ENCODE data around the gene LRR1.
A peak's percentile ranks its signal among the peaks of the same experiment; 100 is the strongest.
"Not testable (repeated sequence)": the region's sequence is repeated elsewhere in the genome, so short reads cannot be mapped to it uniquely, and the experiment has no call there.

Gene LRR1, protein sequence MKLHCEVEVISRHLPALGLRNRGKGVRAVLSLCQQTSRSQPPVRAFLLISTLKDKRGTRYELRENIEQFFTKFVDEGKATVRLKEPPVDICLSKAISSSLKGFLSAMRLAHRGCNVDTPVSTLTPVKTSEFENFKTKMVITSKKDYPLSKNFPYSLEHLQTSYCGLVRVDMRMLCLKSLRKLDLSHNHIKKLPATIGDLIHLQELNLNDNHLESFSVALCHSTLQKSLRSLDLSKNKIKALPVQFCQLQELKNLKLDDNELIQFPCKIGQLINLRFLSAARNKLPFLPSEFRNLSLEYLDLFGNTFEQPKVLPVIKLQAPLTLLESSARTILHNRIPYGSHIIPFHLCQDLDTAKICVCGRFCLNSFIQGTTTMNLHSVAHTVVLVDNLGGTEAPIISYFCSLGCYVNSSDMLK

DNA sequence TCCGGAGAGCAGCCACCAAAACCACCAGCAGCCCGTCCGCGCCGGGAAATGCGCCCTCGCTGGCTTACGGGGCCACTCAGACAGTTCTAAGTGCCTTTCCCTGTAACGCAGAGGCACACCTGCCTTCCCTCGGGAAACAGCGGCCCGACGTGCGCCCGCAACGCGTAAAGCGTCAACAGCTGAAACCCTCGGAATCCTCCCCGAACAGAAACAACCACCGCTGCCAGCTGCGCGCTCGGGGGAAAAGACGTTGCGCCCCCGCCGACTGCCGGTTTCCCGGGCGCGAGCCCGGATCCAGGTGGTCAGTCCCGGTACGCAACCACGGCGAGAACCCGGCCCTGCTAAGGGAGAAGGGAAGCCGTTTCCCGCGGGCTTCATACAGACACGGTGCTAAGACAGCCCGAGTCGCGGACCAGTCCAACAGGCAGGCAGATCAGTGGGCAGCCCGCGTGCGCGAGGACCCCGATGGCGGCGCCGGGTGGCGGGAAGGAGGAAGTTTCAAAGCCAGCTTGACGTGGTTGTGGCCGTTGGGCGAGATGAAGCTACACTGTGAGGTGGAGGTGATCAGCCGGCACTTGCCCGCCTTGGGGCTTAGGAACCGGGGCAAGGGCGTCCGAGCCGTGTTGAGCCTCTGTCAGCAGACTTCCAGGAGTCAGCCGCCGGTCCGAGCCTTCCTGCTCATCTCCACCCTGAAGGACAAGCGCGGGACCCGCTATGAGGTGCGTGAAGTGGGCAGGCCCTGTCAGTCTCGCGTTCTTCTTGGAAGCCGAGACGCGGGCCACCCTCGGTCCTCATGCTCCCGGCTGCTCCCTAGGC, at the start of gene LRR1:
LRR1 (plus strand) TSS at position 456 of the 816 bp plus-strand sequence; CDS start at position 537, 81 bp downstream.
- peak; percentile 77 for DNase-seq (ENCODE audit: low read depth)

DNA sequence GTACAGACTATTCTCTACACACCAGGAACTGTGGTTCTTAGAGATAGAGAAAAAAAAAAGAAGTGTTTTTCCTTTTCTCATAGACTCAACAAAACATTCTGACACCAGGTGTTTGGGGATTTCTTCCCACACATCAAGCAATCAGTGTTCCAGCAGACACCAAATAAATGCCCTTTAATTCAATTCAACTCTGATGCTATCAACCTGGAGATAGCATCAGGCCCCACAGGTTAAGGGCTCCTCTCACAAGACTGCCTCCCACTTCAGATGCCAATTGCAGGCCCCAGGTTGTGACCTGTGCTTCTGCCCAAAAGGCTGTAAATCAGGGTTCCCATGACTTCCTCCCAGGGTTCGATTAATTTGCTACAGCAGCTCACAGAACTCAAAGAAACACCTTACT, 49.3 kb upstream of the LRR1 start:
- DNase-seq (ENCODE audit: low read depth) = no peak

DNA sequence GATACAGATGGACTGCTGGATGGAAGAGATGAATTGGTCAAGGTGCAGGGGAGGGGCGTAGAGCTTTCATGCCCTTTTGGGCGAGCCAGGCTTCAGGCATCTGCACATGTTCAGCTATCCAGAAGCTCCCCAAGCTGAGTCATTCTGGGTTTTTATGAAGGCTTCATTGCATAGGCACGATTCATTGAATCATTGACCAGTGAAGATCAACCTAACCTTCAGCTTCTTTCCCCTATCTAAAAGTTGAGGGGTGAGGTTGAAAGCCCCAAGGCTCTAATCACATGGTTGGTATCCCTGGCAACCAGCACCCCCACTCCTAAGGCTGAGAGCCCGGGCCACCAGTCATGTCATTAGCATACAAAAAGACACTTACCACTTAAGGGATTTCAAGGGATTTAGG, 48.9 kb upstream of the LRR1 start:
- DNase-seq (ENCODE audit: low read depth) = no peak

DNA sequence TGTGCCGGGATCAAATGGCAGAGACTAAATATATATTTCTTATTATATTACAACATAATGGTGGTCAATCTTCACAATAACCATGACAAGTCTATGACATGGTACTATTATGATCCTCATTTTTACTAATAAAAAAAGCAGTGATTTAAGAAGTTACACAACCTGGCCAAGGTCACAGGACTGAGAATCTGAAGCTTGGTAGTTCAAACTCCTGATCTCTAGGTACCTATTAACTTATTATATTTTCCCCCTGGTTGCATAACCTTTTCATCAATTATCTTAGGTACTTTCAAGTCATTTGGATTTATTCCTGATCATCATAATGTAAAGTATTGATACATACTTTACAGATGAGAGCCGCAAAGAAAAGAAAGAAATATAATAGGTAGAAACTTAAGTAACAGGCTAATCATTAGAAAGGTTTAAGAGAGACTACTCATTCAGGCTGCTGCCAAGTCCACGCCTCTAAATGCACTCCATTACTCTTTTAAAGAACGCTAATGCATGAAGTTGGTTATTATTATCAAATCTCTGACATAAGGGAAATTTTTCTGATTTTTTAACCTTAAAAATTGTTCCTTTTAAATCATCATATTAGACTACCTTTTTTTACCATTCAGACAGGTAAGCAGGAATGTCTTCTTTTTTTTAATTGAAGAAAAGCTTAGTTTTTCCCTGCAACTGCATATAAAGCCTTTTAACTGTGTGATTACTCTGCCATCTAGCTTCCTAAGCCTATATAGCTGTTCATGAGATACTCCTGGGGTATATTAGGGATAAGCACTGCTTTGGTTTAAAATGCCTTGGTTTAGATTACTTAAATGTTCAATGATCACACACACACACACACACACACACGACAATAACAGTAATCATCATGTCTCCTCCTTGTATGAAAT, 48.2 kb upstream of the LRR1 start:
- DNase-seq (ENCODE audit: low read depth) = no peak

DNA sequence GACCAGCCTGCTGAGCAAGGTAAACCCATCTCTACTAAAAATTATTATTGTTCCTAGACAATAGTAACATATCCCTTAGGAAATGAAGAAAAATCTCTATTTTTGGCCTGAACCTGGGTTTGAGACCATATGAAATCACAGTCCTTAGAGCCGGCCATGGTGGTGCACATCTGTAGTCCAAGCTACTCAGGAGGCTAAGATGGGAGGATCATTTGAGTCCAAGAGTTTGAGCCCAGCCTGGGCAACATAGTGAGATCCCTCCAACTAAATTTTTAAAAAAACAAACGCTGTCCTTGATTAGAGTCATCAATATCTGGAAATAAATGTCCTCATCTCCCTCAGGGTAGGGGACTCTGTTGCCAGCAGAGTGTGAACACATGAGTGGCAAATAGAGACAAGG, 47.2 kb upstream of the LRR1 start:
- no peak for DNase-seq (ENCODE audit: low read depth)

DNA sequence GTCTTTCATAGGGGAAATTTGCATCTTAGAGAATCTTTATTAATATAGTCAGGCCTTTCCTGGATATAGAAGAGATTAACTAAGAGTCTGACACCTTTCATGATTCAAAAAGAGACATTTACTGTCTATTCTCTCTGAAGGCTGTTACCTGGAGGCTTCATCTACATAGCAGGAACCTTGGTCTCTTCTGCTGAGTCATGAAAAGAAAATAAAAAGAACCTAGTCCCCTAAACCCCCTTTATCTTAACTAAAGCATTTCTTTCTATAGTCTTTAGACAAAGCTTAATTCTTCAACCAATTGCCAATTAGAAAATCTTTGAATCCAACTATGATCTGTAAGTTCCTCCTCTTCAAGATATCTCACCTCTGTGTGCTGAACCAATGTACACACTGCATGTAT, 45.6 kb upstream of the LRR1 start:
- no peak for DNase-seq (ENCODE audit: low read depth)

DNA sequence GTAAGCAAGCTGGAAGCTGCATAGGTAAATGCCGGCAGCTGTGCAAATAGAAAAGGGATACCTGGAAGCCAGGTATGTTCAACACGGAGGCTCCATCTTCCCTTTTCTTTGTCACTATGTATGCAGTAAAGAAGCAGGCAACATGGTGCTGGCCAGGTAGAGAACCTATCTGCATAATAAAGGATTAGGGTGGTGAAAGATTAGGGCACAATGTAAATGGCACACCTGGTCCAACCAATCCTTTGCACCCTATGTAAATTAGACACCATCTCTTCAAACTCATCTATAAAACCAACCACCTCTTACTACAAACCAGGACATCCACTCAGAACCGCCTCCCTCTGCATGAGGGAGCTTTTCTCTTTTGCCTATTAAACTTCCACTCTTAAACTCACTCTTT, 44.8 kb upstream of the LRR1 start:
- DNase-seq (ENCODE audit: low read depth) = no peak

DNA sequence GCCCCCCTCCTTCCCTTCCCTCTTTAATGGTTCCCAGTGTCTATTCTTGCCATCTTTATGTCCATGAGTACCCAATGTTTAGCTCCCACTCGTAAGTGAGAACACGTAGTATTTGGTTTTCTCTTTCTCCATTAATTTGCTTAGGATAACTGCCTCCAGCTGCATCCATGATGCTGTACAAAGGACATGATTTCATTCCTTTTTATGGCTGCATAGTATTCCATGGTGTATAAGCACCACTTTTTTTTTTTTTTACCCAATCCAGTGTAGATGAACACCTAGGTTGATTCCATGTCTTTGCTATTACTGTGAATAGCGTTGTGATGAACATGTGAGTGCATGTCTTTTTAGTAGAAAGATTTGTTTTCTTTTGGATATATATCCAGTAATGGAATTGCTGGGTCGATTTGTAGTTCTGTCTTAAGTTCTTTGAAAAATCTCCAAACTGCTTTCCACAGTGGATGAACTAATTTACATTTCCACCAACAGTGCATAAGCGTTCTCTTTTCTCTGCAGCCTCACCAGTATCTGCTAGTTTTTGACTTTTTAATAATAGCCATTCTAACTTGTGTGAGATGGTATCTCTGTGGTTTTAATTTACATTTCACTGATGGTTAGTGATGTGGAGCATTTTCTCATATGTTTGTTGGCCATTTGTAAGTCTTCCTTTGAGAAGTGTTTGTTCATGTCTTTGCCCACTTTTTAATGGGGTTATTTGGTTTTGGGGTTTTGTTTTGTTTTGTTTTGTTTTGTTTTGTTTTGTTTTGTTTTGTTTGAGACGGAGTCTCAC, 38.6 kb upstream of the LRR1 start:
- DNase-seq (ENCODE audit: low read depth) = no peak

DNA sequence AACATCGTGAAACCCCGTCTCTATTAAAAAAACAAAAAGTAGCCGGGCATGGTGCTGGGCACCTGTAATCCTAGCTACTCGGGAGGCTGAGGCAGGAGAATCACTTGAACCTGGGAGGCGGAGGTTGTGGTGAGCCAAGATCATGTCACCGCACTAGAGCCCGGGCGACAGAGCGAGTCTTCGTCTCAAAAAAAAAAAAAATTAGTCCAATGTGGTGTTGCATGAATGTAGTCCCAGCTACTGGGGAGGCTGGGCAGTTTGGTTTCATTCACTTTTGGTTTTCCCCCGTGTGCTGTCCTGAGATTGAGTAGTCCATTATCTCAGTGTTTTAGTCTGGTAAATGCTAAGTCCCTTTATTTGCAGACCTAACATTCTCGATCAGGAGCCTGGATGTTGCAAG, 32.0 kb upstream of the LRR1 start:
- DNase-seq (ENCODE audit: low read depth) = no peak

DNA sequence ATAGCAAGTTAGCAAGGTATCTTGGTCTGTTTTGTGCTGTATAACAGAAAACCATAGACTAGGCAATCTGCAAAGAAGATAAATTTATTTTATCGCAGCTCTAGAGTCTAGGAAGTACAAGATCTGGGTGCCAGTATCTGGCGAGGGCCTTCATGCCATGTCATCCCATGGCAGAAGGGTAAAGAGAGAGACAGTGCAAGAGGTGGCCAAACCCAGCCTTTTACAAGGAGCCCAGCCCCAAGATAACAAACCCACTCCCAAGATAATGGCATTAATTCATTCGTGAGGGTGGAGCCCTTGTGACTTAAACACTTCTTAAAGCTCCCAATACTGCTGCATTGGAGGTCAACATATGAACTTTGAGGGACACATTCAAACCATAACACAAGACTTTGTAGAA, 29.5 kb upstream of the LRR1 start:
- no peak for DNase-seq (ENCODE audit: low read depth)

DNA sequence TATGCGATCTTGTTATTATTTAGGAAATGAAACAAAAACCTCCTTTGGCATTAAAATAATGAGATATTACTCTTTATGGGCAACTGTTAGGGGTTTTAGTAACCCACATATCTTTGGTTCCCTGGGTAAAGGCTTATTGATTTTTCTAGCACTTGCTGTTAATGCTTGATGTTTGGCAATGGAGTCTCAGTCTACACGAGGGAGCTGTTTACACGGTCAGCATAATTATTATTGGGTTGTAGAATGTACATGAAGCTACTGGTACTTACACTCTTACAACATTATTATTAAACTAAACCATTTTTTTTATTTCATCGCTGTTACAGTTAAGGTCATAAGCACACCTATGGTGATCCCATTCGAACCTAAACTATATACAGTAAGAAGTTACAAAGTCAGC, 24.7 kb upstream of the LRR1 start:
- no peak for DNase-seq (ENCODE audit: low read depth)

DNA sequence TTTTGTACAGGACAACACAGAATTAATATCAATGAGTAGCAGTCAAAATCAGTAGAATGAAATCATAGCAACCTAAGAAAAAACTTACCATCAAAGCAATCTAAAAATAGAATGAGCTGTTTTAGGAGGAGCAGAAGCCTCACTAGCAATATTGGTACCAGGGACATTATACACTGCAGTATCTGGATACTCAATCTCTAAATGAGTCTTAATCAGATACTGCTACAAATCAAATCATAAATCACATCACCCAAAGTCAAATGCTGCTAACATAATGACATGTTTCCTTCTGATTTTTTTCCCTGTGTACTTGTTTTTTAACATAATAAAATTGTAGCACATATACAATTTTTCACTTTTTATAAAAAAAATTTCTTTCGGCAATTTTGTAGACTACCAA, 20.6 kb upstream of the LRR1 start:
- DNase-seq (ENCODE audit: low read depth) = no peak

DNA sequence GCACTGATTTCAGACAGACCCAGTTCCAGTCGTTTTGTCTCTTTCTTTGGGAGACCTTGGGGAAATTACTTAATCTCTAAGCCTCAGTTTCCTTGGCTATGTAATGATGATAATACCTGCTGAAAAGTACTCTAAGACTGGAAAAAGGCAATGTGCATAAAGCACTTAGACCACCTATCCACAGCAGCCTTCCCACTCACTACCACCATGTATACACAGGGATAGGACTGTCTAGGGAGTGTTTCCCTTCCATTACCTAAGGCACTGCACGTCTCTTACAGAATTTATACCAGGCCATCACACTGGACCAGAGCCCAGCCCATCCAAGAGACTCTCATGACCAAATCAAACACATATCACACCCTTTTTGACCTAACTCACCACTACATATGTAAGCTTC, 18.9 kb upstream of the LRR1 start:
- no peak for DNase-seq (ENCODE audit: low read depth)

DNA sequence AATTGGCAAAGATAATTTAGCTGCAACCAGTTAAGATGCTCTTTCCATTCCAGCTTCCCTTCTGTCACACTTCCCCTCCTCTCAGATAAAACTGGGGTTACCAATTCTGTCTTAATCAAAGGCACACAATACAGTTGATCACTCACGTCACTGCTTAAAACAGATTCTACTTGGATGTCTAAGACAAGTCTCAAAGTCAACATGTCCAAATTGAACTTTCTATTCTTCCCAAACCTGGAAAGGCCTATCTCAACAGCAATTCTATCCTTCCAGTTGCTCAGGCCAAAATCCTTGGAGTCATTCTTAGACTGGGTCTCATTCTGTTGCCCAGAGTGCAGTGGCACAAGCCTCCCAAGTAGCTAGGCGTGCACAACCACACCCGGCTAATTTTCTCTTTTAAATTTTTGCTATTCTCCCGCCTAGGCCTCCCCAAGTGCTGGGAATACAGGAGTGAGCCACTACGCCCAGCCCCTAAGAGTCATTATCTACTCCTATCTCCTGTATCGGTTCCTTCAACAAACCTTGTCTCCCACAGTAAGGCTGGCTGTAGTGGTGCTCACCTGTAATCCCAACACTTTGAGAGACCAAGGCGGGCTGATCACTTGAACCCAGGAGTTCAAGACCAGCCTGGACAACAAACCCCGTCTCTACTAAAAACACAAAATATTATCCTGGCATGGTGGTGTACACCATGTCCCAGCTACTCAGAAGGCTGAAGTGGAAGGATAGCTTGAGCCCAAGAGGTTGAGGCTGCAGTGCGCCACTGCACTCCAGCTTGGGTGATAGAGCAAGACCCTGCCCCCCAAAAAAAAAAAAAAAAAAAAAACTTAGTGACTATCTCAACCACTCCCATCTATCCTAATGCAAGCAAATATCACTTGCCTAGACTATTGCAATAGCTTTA, 17.3 kb upstream of the LRR1 start:
- DNase-seq (ENCODE audit: low read depth) = no peak

DNA sequence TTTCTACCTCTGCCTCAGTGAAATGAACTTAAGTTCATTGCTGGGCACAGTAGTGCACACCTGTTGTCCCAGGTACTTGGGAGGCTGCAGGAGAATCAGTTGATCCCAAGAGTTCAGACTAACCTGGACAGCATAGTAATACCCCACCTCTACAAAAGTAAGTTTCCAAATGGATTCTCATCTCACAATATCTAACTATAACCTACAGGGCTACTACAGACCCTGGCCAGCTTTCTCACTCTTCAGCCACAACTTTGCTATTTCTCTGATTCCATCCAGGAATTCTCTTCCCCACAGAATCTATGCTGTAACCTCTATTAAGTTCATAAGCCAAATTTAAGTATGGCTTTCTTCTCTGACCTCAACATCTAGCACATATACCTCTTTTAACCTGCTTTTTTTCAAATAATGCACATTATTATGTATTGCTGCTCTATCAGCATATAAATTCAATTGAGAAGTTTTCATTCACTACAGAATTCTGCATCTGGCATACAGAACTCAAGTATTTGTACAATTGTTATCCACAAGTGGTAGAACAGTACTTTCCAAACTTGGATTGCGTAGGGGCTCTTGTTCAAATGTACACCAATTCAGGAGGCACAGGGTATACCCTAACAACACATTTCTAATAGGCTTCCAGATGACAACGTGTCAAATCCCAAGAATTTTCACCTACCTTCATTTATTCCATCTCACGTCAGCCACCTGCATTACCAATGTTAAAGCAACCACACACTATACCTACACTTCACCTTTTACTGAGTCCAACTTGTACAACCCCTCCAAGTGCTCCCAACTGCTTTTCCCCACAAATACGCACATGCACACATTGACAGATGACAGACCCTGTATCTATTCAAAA, 16.4 kb upstream of the LRR1 start:
- DNase-seq (ENCODE audit: low read depth) = no peak

DNA sequence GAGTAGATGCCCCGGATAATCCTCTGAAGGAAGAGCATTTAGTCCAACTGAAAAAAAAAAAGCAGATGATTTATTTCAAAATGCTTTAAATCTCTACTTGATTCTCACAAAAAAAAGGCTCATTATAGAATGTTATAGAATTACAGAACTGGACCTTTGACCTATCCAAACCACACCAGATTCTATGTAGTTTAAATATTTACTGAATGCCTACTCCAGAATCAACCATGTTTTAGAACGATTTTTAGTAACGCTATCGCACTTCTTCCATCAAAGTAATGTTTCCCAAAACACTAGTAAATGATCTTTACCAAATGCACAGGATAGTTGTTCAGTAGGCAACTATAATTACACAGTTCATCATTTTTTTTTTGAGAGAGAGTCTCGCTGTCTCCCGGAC, 15.1 kb upstream of the LRR1 start:
- DNase-seq (ENCODE audit: low read depth) = no peak

DNA sequence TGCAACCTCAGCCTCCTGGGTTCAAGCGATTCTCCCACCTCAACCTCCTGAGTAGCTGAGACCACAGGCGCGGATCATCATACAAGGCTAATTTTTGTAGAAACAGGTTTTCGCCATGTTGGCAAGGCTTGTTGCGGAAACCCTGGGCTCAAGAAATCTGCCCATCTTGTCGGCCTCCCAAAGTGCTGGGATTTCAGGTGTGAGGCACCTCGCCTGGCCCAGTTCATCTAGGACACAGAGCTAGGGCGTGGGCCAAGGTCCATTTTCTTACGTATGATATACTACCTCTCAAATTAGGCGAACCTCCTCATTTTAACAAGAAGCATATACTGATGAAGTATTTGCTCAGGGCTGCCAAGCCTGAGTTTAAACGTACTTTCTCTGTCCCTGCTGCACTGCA, 14.7 kb upstream of the LRR1 start:
- no peak for DNase-seq (ENCODE audit: low read depth)

DNA sequence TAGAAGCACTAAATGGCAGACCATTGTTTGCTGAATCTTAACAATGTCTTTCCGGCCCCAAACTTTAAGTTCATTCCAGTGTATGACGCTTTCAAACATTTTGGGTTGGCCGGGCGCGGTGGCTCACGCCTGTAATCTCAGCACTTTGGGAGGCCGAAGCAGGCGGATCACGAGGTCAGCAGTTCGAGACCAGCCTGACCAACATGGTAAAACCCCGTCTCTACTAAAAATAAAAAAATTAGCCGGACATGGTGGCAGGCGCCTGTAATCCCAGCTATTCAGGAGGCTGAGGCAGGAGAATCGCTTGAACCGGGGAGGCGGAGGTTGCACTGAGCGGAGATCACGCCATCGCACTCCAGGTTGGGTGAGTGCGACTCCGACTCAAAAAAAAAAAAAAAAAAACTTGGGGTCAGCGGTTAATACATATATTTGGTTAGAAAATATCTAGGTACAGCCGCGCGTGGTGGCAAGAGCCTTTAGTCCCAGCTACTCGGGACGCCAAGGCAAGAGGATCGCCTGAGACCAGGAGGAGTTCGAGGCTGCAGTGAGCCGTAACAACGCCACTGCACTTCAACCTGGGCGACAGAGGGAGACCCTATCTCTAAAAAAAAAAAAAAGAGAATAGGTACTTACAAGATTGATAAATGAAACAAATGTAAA, 13.6 kb upstream of the LRR1 start:
- DNase-seq (ENCODE audit: low read depth) = not testable (repeated sequence)
